GM19351 (cell line): Measurements from ENCODE around the gene NRXN3.

Experiments
- ATAC-seq: cut with Tn5 transposase; IDR thresholded peaks from one replicate; pipeline ENCODE4 v1.9.1; 2021; ENCODE audit warnings: mild to moderate bottlenecking, moderate library complexity; ENCODE audit not compliant: unreplicated experiment

The NRXN3 gene

GRCh38 chr14:79265366-79265946 lies 1095.3 kb downstream of the NRXN3 start:
- ATAC-seq, result no peak

GRCh38 chr14:79270361-79270760 lies 1100.2 kb downstream of the NRXN3 start:
- ATAC-seq, result no peak

- no peak for ATAC-seq
Measured at GRCh38 chr14:79271122-79271521, 1100.9 kb downstream of the NRXN3 start.

GRCh38 chr14:79274641-79275291 lies 1104.6 kb downstream of the NRXN3 start:
- no peak for ATAC-seq

GRCh38 chr14:79275292-79275655 lies 1105.1 kb downstream of the NRXN3 start:
- no peak for ATAC-seq

GRCh38 chr14:79278286-79278797 lies 1108.2 kb downstream of the NRXN3 start:
- no peak for ATAC-seq

- no peak for ATAC-seq
Measured at GRCh38 chr14:79278798-79279644, 1108.8 kb downstream of the NRXN3 start.

GRCh38 chr14:79279645-79280597 lies 1109.7 kb downstream of the NRXN3 start:
- no peak for ATAC-seq

GRCh38 chr14:79281244-79282152 lies 1111.3 kb downstream of the NRXN3 start:
- no peak for ATAC-seq

- ATAC-seq, result no peak
Measured at GRCh38 chr14:79284621-79285020, 1114.4 kb downstream of the NRXN3 start.

GRCh38 chr14:79285263-79285662 lies 1115.1 kb downstream of the NRXN3 start:
- no peak for ATAC-seq

- ATAC-seq, result no peak
Measured at GRCh38 chr14:79287976-79288375, 1117.8 kb downstream of the NRXN3 start.

GRCh38 chr14:79293482-79294177 lies 1123.5 kb downstream of the NRXN3 start:
- ATAC-seq, result no peak

GRCh38 chr14:79294499-79294898 lies 1124.3 kb downstream of the NRXN3 start:
- no peak for ATAC-seq

- ATAC-seq, result no peak
Measured at GRCh38 chr14:79295385-79295784, 1125.2 kb downstream of the NRXN3 start.

GRCh38 chr14:79298373-79298772 lies 1128.2 kb downstream of the NRXN3 start:
- no peak for ATAC-seq

- ATAC-seq, result no peak
Measured at GRCh38 chr14:79299162-79299561, 1129.0 kb downstream of the NRXN3 start.

- no peak for ATAC-seq
Measured at GRCh38 chr14:79304279-79304678, 1134.1 kb downstream of the NRXN3 start.

GRCh38 chr14:79306546-79306945 lies 1136.4 kb downstream of the NRXN3 start:
- no peak for ATAC-seq
